HG02884 (cell line): Measurements from ENCODE around the gene SYNGR4.
"Not testable (repeated sequence)": the region's sequence is repeated elsewhere in the genome, so short reads cannot be mapped to it uniquely, and the experiment has no call there.

Experiments used
- ATAC-seq: cut with Tn5 transposase; IDR thresholded peaks from one replicate; pipeline ENCODE4 v1.9.1; 2021; ENCODE audit warnings: mild to moderate bottlenecking, moderate library complexity; ENCODE audit not compliant: unreplicated experiment

The SYNGR4 gene

DNA sequence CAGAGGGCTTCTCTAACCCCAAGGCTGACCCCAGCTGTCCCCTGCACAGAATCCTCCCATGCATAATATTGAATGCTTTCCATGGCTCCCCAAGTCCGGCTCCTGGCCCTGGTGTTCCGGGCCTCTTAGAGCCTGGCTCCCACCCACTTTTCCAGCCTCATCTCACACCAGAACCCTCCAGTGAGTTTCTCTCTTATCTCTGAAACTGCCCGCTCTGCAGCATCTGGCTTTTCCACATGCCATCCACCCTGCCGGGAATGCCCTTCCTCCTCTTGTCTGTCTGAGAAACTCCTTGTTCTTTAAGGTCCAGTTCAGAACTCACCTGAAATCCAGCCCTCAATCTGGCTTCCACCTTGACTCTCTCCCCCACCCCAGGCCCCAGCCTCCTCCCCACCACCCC is 6.8 kb downstream of the SYNGR4 start:
- no peak for ATAC-seq

DNA sequence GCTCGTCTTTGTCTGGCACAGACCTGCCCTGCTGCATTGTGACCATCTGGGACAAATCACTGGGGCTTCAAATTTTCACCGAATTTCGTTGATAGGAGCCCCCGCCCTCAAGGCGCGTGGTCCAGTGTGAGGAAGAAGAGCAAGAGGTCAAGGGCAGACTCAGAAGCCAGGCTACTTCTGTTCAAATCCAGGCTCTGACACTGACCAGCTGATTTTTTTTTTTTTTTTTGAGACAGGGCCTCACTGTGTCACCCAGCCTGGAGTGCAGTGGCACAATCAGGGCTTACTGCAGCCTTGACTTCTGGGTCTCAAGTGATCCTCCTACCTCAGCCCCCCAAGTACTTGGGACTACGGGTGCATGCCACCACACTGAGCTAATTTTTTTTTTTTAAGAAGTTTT is 7.2 kb downstream of the SYNGR4 start:
- ATAC-seq: no peak

- not testable (repeated sequence) for ATAC-seq
Observed at GRCh38 chr19:48371771-48372170, 7.6 kb downstream of the SYNGR4 start.

DNA sequence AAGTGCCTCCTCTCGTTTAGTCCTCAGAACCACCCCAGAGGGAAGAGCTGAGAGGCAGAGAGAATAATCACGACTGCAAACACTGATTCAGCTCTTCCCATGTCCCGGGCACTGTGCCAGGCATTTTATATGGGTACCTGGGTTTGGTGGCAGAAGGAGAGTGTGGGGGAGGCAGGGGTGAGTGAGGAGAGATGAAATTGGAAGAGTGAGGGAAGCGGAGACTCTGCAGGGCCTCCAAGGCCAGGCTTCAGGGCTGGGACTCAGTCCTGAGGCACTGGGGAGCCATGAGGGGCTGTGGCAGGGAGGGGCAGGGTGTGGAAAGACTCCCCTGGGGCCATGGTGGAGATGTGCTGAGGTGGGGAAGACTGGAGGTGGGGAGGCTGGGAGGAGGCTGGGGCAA is 8.7 kb downstream of the SYNGR4 start:
- no peak for ATAC-seq

GRCh38 chr19:48373567-48373966 is 9.4 kb downstream of the SYNGR4 start:
- no peak for ATAC-seq

DNA sequence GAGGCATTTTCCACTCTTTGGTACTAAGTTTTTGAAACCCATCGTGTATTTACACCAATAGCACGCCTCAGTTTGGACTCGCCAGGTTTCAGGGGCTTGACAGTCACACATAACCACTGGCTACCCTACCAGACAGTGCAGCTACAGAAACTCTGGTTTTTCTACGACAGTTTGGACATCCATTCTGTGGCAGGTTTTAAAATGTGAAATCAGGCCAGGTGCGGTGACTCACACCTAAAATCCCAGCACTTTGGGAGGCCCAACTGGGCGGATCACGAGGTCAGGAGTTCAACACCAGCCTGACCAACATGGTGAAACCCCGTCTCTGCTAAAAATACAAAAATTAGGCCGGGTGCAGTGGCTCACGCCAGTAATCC is 14.0 kb downstream of the SYNGR4 start:
- no peak for ATAC-seq

GRCh38 chr19:48379058-48379457 is 14.9 kb downstream of the SYNGR4 start:
- no peak for ATAC-seq

GRCh38 chr19:48381178-48381950 is 17.2 kb downstream of the SYNGR4 start:
- ATAC-seq: no peak

- no peak for ATAC-seq
Observed at GRCh38 chr19:48382286-48382685, 18.1 kb downstream of the SYNGR4 start.

DNA sequence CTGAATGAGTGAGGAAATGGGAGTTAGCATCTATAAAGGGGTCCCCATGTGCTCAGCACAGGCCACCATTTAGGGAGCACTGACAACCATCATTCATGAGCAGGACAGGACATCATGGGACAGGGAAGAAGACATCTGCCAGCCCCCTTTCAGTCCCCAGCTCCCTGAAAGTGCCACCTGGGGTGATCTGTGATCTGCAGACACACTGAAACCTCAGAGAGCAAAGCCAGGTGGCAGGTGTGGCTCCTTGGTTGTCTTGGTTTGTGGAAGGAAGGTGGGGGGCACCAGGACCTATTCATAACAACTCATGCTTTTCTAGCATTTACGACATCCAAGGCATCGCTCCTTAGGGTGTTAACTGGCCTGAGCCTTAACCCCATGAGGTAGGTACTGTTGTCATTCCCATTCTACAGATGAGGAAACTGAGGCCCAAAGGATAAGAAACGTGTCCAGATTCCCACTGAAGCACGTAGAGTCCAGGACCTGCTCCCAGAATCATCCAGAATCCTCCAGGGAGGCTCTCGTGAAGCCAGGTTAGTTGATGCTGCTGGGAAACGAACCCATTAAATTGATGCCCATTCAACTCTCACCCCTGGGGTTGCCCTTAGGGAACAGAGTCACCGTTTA is 21.4 kb downstream of the SYNGR4 start:
- ATAC-seq: no peak

GRCh38 chr19:48386981-48387380 is 22.8 kb downstream of the SYNGR4 start:
- ATAC-seq: no peak

DNA sequence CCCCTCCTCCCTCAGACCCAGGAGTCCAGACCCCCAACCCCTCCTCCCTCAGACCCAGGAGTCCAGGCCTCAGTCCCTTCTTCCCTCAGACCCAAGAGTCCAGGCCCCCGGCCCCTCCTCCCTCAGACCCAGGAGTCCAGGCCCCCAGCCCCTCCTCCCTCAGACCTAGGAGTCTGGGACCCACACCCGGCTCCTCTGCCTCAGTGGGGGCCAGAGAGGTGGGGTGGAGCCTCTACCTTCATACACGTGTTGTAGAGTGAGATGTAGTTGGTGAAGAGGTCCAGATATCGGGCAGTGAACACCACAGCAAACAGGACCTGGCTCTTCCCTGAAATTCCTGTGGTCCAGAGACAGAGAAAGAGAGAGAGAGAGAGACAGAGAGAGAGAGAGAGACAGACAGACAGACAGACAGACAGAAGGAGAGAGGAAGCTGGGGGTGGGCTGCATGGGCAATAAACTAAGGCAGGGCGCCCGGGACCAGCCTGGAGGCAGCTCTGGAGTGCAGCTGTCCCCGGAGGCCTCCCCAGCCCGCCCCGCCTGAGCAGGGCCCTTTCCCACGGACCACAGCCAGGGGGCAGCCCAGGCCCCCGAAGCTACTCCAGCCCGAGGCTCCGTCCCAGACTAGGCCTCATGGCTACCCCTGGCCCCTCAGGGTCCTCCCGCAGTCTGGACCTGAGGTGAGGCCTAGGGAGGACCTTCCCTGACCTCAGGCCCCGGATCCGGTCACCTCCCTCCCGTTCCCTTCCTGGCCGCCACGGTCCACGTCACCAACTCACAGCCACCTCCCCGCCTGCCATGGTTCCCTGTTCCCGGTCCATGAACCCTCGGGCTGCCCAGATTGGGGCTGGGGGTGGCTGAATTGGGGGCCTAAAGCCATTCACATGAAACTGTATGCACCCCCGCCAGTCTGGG is 26.3 kb downstream of the SYNGR4 start:
- no peak for ATAC-seq

DNA sequence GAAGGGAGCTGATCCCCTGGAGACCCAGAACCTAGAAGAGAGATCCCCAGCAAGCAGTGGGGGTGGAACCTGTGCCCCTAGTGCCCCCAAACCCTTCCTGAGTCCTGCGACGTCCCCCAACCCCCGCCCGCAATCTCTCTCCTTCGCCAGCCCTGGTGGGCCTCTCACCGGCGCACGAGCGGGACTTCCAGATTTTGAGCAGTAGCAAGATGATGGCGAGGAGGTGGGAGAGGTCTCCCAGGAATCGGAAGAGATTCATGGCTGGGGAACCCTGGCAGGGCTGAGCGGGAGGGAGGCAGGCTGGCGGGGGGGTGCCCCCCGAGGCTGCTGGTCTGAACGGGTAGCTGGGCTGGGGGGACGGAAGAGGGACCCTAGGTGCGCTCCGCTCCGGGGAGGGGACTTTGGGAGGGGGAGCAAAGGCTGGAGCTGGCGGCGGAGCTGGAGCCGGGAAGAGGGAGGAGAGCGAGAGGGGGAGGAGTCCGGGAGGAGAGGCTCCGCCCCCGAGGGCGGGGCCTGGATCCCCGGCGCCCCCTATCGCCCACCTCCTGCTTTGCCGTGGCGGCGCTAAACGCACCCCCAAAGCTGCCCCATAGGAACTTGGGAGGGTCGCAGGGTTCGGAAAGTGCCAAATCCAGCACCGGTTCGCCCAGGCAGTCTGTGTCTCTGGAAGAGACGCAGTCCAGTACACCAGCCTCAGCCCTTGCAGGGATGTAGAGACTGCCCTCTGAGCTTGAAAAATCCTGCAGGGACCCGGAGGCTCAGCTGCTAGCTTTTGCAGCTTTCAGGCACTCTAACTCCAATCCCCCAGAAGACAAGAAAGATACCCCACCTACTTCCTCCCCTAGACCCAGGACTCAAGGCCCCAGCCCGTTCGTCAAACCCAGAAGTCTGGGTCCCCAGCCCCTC is 27.2 kb downstream of the SYNGR4 start, which contains the start of gene KDELR1:
TSS of gene KDELR1 (minus strand) at position 452 of the 906 bp plus-strand sequence. CDS start at position 259, 193 bp downstream.
- ATAC-seq: no peak

DNA sequence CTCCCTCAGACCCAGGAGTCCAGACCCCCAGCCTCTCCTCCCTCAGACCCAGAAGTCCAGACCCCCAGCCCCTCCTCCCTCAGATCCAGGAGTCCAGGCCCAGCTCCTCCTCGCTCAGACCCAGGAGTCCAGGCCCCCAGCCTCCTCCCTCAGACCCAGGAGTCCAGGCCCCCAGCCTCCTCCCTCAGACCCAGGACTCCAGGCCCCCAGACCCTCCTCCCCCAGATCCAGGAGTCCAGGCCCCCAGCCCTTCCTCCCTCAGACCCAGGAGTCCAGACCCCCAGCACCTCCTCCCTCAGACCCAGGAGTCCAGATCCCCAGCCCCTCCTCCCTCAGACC is 27.8 kb downstream of the SYNGR4 start:
- not testable (repeated sequence) for ATAC-seq

GRCh38 chr19:48392860-48393558 is 28.8 kb downstream of the SYNGR4 start:
- ATAC-seq: no peak

DNA sequence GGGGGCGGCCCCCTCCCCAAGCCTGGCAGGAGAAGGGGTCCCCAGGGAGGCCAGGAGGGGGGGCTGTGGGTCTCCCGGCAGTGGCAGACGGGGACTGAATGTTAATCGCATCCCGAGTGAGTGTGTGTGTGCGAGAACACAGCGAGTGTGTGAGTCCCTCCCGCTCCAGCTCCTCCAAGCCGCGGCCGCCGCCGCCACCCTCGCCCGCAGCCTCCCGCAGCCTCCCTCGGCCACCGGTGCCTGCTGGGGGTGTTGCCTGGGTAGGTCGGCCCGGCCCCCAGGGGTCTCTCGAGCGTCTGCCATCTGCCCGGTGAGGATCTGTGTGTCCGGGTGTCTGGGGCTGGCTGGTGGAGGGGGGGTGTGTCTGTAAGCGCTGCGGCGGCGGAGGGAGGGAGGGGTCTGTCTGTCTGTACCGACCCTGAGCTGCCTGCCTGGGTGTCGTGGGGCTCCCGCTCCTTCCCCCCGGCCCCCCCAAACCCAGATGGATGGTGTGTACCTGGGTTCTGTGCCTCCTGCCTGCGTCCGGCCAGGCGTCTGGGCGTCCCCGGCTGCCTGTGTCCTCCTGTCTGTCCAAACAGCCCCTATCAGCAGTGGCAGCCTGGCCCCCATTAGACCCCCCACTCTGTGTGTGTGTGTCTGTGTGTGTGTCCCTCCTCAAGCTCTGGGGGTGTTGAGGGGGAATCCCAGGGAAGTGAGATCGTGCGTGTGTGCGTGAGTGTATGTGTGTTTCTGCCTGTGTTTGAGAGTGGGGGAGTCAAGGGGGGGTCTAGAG is 29.6 kb downstream of the SYNGR4 start, which contains the start of gene GRIN2D:
TSS of gene GRIN2D (plus strand) at position 110 of the 772 bp plus-strand sequence. CDS start 4,725 bp downstream, outside the sequence.
- ATAC-seq: no peak

- no peak for ATAC-seq
Observed at GRCh38 chr19:48394331-48395169, 30.4 kb downstream of the SYNGR4 start.

DNA sequence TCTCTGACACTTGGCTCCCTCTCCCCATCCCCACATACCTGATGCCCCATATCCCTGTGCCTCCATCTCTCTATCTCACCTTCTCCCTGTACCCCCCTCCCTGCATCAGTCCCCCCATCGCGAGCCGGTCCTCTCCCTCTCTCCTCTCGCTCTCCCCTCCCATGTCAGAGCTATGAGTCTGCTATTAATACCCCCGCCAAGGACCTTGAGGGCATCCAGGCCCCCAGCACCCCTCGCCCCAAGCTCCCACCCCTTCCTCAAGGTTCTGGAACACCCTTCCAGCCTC is 30.9 kb downstream of the SYNGR4 start:
- no peak for ATAC-seq
